Neuron (in vitro differentiated cells): ENCODE results near the gene ARAP2.
A peak's percentile ranks its signal among the peaks of the same experiment; 100 is the strongest.

Experiments
- H2AFZ ChIP-seq: one replicate; pipeline ENCODE4 v1.6.1; 2013; ENCODE audit warnings: low read depth, mild to moderate bottlenecking, inconsistent platforms, low read length, moderate library complexity
- H3K27me3 ChIP-seq: one replicate; pipeline ENCODE4 v1.6.1; 2013; ENCODE audit warnings: low read length; ENCODE audit not compliant: insufficient read depth
- H3K36me3 ChIP-seq: one replicate; pipeline ENCODE4 v1.6.1; 2013; ENCODE audit warnings: low read length; ENCODE audit not compliant: insufficient read depth
- H3K4me1 ChIP-seq: one replicate; pipeline ENCODE4 v1.6.1; 2013; ENCODE audit warnings: low read length; ENCODE audit not compliant: insufficient read depth
- H3K4me3 ChIP-seq: 2 replicates; pipeline ENCODE4 v1.5.1; 2013; ENCODE audit warnings: mild to moderate bottlenecking, low read length, moderate library complexity
- H3K9me3 ChIP-seq: one replicate; pipeline ENCODE4 v1.6.1; 2013; ENCODE audit warnings: low read length

The ARAP2 gene

GRCh38 chr4:36243355-36244256 lies 708 bp downstream of the ARAP2 start:
- H3K27me3 ChIP-seq = peaks cover 8% of the 10 kb centered on the region
- peaks cover 6% of the 10 kb centered on the region for H3K4me1 ChIP-seq
- H3K36me3 ChIP-seq = no peaks in the 10 kb centered on the region
- no peaks in the 10 kb centered on the region for H3K9me3 ChIP-seq
- H3K4me3 ChIP-seq = peak overlapping the region; percentile 49
- peak overlapping the region; percentile 83 for H2AFZ ChIP-seq

- peaks cover 6% of the 10 kb centered on the region for H3K4me1 ChIP-seq
- peak overlapping the region; percentile 49 for H3K4me3 ChIP-seq
- H3K9me3 ChIP-seq = no peaks in the 10 kb centered on the region
- peaks cover 8% of the 10 kb centered on the region for H3K27me3 ChIP-seq
- H3K36me3 ChIP-seq = no peaks in the 10 kb centered on the region
- H2AFZ ChIP-seq = peak overlapping the region; percentile 83
These were observed 1.5 kb downstream of the ARAP2 start for GRCh38 chr4:36242629-36243354.

- Histone ChIP-seq H2AFZ (no peak overlapping the region), H3K36me3 (no peaks in the 10 kb centered on the region), H3K4me3 (no peak overlapping the region), H3K27me3 (peaks cover 8% of the 10 kb centered on the region), H3K4me1 (peaks cover 6% of the 10 kb centered on the region), H3K9me3 (no peaks in the 10 kb centered on the region)
These were observed 2.5 kb downstream of the ARAP2 start for GRCh38 chr4:36241771-36242170.

- Histone ChIP-seq H3K4me1 (no peaks in the 10 kb centered on the region), H3K27me3 (peaks cover 2% of the 10 kb centered on the region), H2AFZ (no peak overlapping the region), H3K4me3 (no peak overlapping the region), H3K9me3 (no peaks in the 10 kb centered on the region), H3K36me3 (no peaks in the 10 kb centered on the region)
These were observed 6.7 kb downstream of the ARAP2 start for GRCh38 chr4:36237366-36238313.

- no peaks in the 10 kb centered on the region for H3K9me3 ChIP-seq
- no peaks in the 10 kb centered on the region for H3K4me1 ChIP-seq
- H2AFZ ChIP-seq = no peak overlapping the region
- H3K36me3 ChIP-seq = no peaks in the 10 kb centered on the region
- H3K4me3 ChIP-seq = no peak overlapping the region
- no peaks in the 10 kb centered on the region for H3K27me3 ChIP-seq
These were observed 8.2 kb downstream of the ARAP2 start for GRCh38 chr4:36236159-36236558.

- Histone ChIP-seq H3K4me1 (no peaks in the 10 kb centered on the region), H3K4me3 (no peak overlapping the region), H3K36me3 (no peaks in the 10 kb centered on the region), H3K9me3 (no peaks in the 10 kb centered on the region), H3K27me3 (no peaks in the 10 kb centered on the region), H2AFZ (no peak overlapping the region)
These were observed 9.0 kb downstream of the ARAP2 start for GRCh38 chr4:36235306-36235705.

GRCh38 chr4:36233567-36234266 lies 10.6 kb downstream of the ARAP2 start:
- Histone ChIP-seq H3K9me3 (no peaks in the 10 kb centered on the region), H3K4me1 (no peaks in the 10 kb centered on the region), H3K27me3 (no peaks in the 10 kb centered on the region), H2AFZ (no peak overlapping the region), H3K4me3 (no peak overlapping the region), H3K36me3 (no peaks in the 10 kb centered on the region)

- H3K27me3 ChIP-seq = no peaks in the 10 kb centered on the region
- peaks cover 1% of the 10 kb centered on the region for H3K4me1 ChIP-seq
- no peak overlapping the region for H2AFZ ChIP-seq
- H3K4me3 ChIP-seq = no peak overlapping the region
- H3K36me3 ChIP-seq = no peaks in the 10 kb centered on the region
- no peaks in the 10 kb centered on the region for H3K9me3 ChIP-seq
These were observed 13.8 kb downstream of the ARAP2 start for GRCh38 chr4:36230534-36230933.

- Histone ChIP-seq H3K36me3 (no peaks in the 10 kb centered on the region), H2AFZ (no peak overlapping the region), H3K9me3 (no peaks in the 10 kb centered on the region), H3K27me3 (no peaks in the 10 kb centered on the region), H3K4me3 (no peak overlapping the region), H3K4me1 (peaks cover 8% of the 10 kb centered on the region)
These were observed 16.4 kb downstream of the ARAP2 start for GRCh38 chr4:36227913-36228312.

GRCh38 chr4:36226430-36227227 lies 17.7 kb downstream of the ARAP2 start:
- Histone ChIP-seq H3K27me3 (no peaks in the 10 kb centered on the region), H3K4me3 (no peak overlapping the region), H3K36me3 (no peaks in the 10 kb centered on the region), H3K9me3 (no peaks in the 10 kb centered on the region), H3K4me1 (peaks cover 8% of the 10 kb centered on the region), H2AFZ (no peak overlapping the region)

- Histone ChIP-seq H3K9me3 (no peaks in the 10 kb centered on the region), H2AFZ (no peak overlapping the region)
These were observed 19.1 kb downstream of the ARAP2 start for GRCh38 chr4:36224972-36225903.

More at GRCh38 chr4:36224972-36225903, 19.1 kb downstream of the ARAP2 start:
- peaks cover 8% of the 10 kb centered on the region for H3K4me1 ChIP-seq
- no peaks in the 10 kb centered on the region for H3K27me3 ChIP-seq
- H3K4me3 ChIP-seq = no peak overlapping the region
- H3K36me3 ChIP-seq = no peaks in the 10 kb centered on the region
